GM12878 (cell line): ENCODE data around the gene RASGRF1. TPM values are rescaled to one million over a fixed set of nuclear protein-coding genes. Genes with fewer than 3 reads are reported as not detected.

Experiments
- ATAC-seq: fragments of 200-7000 bp; cut with Tn5 transposase; 3 replicates; pipeline ENCODE4 v1.9.1; 2020; ENCODE audit warnings: mild to moderate bottlenecking, moderate library complexity
- BruUV-seq: library from RNA; stranded (reverse); fragments of 400-500 nt; replicated peaks from 2 replicates; lab custom pipeline; 2021; lab: Mats Ljungman, UMichigan
- CTCF ChIA-PET: fragments of 300-600 bp; sonication (Branson Sonifier 250); formaldehyde crosslinking; extraction: SDS; loops from one replicate; lab custom pipeline; 2021; ENCODE audit warnings: inconsistent platforms; lab: Yijun Ruan, JAX
- POLR2A ChIA-PET: fragments of 350-600 bp; formaldehyde crosslinking; extraction: SDS; loops from one replicate; lab custom pipeline; 2021; ENCODE audit warnings: inconsistent platforms; lab: Charles Lee
- RAD21 ChIA-PET: fragments of 300-600 bp; sonication (Branson Sonifier 250); formaldehyde crosslinking; loops from one replicate; lab custom pipeline; 2023; ENCODE audit warnings: antibody characterized with exemption; ENCODE audit not compliant: unreplicated experiment; lab: Charles Lee
- SMC1A ChIA-PET: fragments of 300-600 bp; sonication (Branson Sonifier 250); formaldehyde crosslinking; loops from one replicate; lab custom pipeline; 2023; ENCODE audit not compliant: unreplicated experiment, uncharacterized antibody; lab: Charles Lee
- DNase-seq: peaks from one replicate; pipeline ENCODE4 v3.0.0-alpha.2; 2011; ENCODE audit warnings: low read depth, low spot score
- FAIRE-seq: peaks from 3 replicates; lab custom pipeline; 2011; peaks lifted over from hg19 to GRCh38; lab: Jason Lieb, UNC
- H2AFZ ChIP-seq: 2 replicates; pipeline ENCODE4 v1.6.0; 2011; ENCODE audit warnings: low read depth, low read length, control low read depth; ENCODE audit not compliant: control insufficient read depth
- H3K27ac ChIP-seq: 2 replicates; pipeline ENCODE4 v1.5.1; 2011; ENCODE audit warnings: control low read depth; ENCODE audit not compliant: control insufficient read depth, insufficient read depth
- H3K27me3 ChIP-seq, 2 experiments: replicated peaks in 1 of 2; 2 replicates each; pipeline versions ENCODE4 v1.6.0 to v1.6.1; 2011; ENCODE audit warnings: low read length in 1 of 2; ENCODE audit not compliant: control insufficient read depth in 2 of 2, insufficient read depth in 2 of 2
- H3K36me3 ChIP-seq, 2 experiments: 2 replicates each; pipeline ENCODE4 v1.5.1; 2011; ENCODE audit warnings: low read length in 1 of 2; ENCODE audit not compliant: control insufficient read depth in 2 of 2, insufficient read depth in 2 of 2
- H3K4me1 ChIP-seq: 2 replicates; pipeline ENCODE4 v1.6.1; 2011; ENCODE audit warnings: mild to moderate bottlenecking, low read length, moderate library complexity, mixed read lengths; ENCODE audit not compliant: control insufficient read depth, insufficient read depth
- H3K4me2 ChIP-seq: 2 replicates; pipeline ENCODE4 v1.6.0; 2011; ENCODE audit warnings: control low read depth; ENCODE audit not compliant: control insufficient read depth, insufficient read depth
- H3K4me3 ChIP-seq: fragments of 200-600 bp; sonication (generic); 2 replicates; pipeline ENCODE4 v1.5.1; 2016
- H3K79me2 ChIP-seq: 2 replicates; pipeline ENCODE4 v1.6.0; 2011; ENCODE audit warnings: low read length; ENCODE audit not compliant: control insufficient read depth, insufficient read depth
- H3K9ac ChIP-seq: 2 replicates; pipeline ENCODE4 v1.8.0; 2011; ENCODE audit warnings: low read length, control low read depth, mixed read lengths; ENCODE audit not compliant: control insufficient read depth, insufficient read depth
- H3K9me3 ChIP-seq: replicated peaks from 3 replicates; pipeline ENCODE4 v1.5.1; 2011; ENCODE audit warnings: mild to moderate bottlenecking, low read length; ENCODE audit not compliant: control insufficient read depth, insufficient read depth
- H4K20me1 ChIP-seq: 2 replicates; pipeline ENCODE4 v1.6.0; 2011; ENCODE audit not compliant: control insufficient read depth, insufficient read depth
- BACH1 ChIP-seq: fragments of 450-650 bp; IDR thresholded peaks from 2 replicates; pipeline ENCODE4 v1.6.1; 2017; ENCODE audit warnings: mild to moderate bottlenecking, borderline replicate concordance
- DPF2 ChIP-seq: fragments of 450-650 bp; IDR thresholded peaks from 2 replicates; pipeline ENCODE4 v1.6.1; 2017; ENCODE audit warnings: mild to moderate bottlenecking
- FOXK2 ChIP-seq: fragments of 450-650 bp; IDR thresholded peaks from 2 replicates; pipeline ENCODE4 v1.6.1; 2017; ENCODE audit warnings: mild to moderate bottlenecking, moderate library complexity
- HDAC2 ChIP-seq: fragments of 200-600 bp; sonication (generic); IDR thresholded peaks from 2 replicates; pipeline ENCODE4 v1.6.1; 2017
- HSF1 ChIP-seq: fragments of 150-350 bp; IDR thresholded peaks from 2 replicates; pipeline ENCODE4 v1.6.1; 2014; ENCODE audit warnings: mild to moderate bottlenecking, low read depth, low read length
- MEF2A ChIP-seq: IDR thresholded peaks from 2 replicates; pipeline ENCODE4 v1.6.1; 2011; ENCODE audit warnings: low read depth, mild to moderate bottlenecking, low read length, moderate library complexity; ENCODE audit not compliant: insufficient read depth
- NFIC ChIP-seq: IDR thresholded peaks from 2 replicates; pipeline ENCODE4 v1.6.1; 2012; ENCODE audit warnings: low read depth, mild to moderate bottlenecking, inconsistent platforms, low read length, moderate library complexity
- NFYB ChIP-seq: IDR thresholded peaks from 2 replicates; pipeline ENCODE4 v1.6.1; 2011; ENCODE audit warnings: low read depth, mild to moderate bottlenecking, low read length, improper control_type of control experiment, moderate library complexity; ENCODE audit not compliant: insufficient read depth
- PKNOX1 ChIP-seq: fragments of 450-650 bp; IDR thresholded peaks from 2 replicates; pipeline ENCODE4 v1.6.1; 2016; ENCODE audit warnings: mild to moderate bottlenecking
- POLR2AphosphoS5 ChIP-seq: IDR thresholded peaks from 2 replicates; pipeline ENCODE4 v1.6.1; 2011; ENCODE audit warnings: mild to moderate bottlenecking, low read length, inconsistent platforms
- RCOR1 ChIP-seq: conservative IDR thresholded peaks from 2 replicates; pipeline ENCODE4 v1.6.1; 2012; ENCODE audit warnings: low read depth, low read length, improper control_type of control experiment
- RELA ChIP-seq: fragments of 450-650 bp; IDR thresholded peaks from 2 replicates; pipeline ENCODE4 v1.8.0; 2014; ENCODE audit warnings: borderline replicate concordance; ENCODE audit not compliant: partially characterized antibody
- RUNX3 ChIP-seq: IDR thresholded peaks from 2 replicates; pipeline ENCODE4 v1.6.1; 2012; ENCODE audit warnings: low read length, inconsistent platforms
- SPI1 ChIP-seq: IDR thresholded peaks from 2 replicates; pipeline ENCODE4 v1.6.1; 2011; ENCODE audit warnings: low read depth, mild to moderate bottlenecking, low read length, moderate library complexity, borderline replicate concordance; ENCODE audit not compliant: insufficient read depth
- SREBF2 ChIP-seq: IDR thresholded peaks from 2 replicates; pipeline ENCODE4 v1.6.1; 2012; ENCODE audit warnings: mild to moderate bottlenecking, low read length
- STAT3 ChIP-seq: IDR thresholded peaks from 2 replicates; pipeline ENCODE4 v1.6.1; 2011; ENCODE audit warnings: low read depth, low read length, improper control_type of control experiment
- SUPT20H ChIP-seq: IDR thresholded peaks from 2 replicates; pipeline ENCODE4 v1.6.1; 2011; ENCODE audit warnings: low read depth, mild to moderate bottlenecking, low read length, moderate library complexity, borderline replicate concordance; ENCODE audit not compliant: control insufficient read depth
- SUZ12 ChIP-seq: fragments of 200-600 bp; sonication (generic); IDR thresholded peaks from one replicate; pipeline ENCODE4 v1.6.1; 2018; ENCODE audit warnings: antibody characterized with exemption, mild to moderate bottlenecking; ENCODE audit not compliant: unreplicated experiment
- TAF1 ChIP-seq: IDR thresholded peaks from 2 replicates; pipeline ENCODE4 v1.6.1; 2011; ENCODE audit warnings: mild to moderate bottlenecking, low read depth, low read length, borderline replicate concordance
- TBL1XR1 ChIP-seq: IDR thresholded peaks from 2 replicates; pipeline ENCODE4 v1.6.1; 2012; ENCODE audit warnings: low read depth, low read length, improper control_type of control experiment
- YY1 ChIP-seq: IDR thresholded peaks from 2 replicates; pipeline ENCODE4 v1.6.1; 2011; ENCODE audit warnings: low read depth, mild to moderate bottlenecking, low read length
- ZNF24 ChIP-seq: fragments of 450-650 bp; IDR thresholded peaks from 2 replicates; pipeline ENCODE4 v1.6.1; 2017; ENCODE audit warnings: antibody characterized with exemption, mild to moderate bottlenecking
- ZZZ3 ChIP-seq: IDR thresholded peaks from 2 replicates; pipeline ENCODE4 v1.6.1; 2011; ENCODE audit warnings: low read depth; ENCODE audit not compliant: control insufficient read depth, insufficient read length
- WGBS: methylation state at CpG from one replicate; pipeline ENCODE4 v1.1.6; 2016; ENCODE audit warnings: low lambda C conversion rate; ENCODE audit not compliant: insufficient replicate concordance, insufficient coverage; ENCODE audit errors: missing lambda C conversion rate; 5-methylcytosine and 5-hydroxymethylcytosine counted together
- in situ Hi-C: fragments of 300-500 bp; cut with MboI; formaldehyde crosslinking; loops from 9 replicates; pipeline ENCODE4 v1.14.3; 2018; ENCODE audit warnings: mixed read lengths
- intact Hi-C: fragments of 100-400 bp; cut with micrococcal nuclease; formaldehyde crosslinking; loops from one replicate; pipeline ENCODE4 v1.14.2; 2022; ENCODE audit not compliant: unreplicated experiment
- polyA plus RNA-seq, 11 experiments: library from polyadenylated mRNA; depleted of rRNA in 4 of 11; unstranded in 6 of 11; stranded (reverse) in 5 of 11; fragments of >200 nt; fragmentation: Nextera tagmentation in 4 of 11; fragmentation: Illumina TruSeq in 1 of 11; extraction: Ambion mirVana in 4 of 11; extraction: Trizol in 1 of 11; gene quantifications; 1 replicate in 1 of 11; 2 replicates in 10 of 11; pipeline versions ENCODE4 v1.2.1 to v1.2.3, GENCODE V29; 2011 to 2016; ENCODE audit warnings: inconsistent platforms in 2 of 11, missing spikeins in 2 of 11, low read depth in 1 of 11
- total RNA-seq, 4 experiments: library from RNA; depleted of rRNA in 3 of 4; stranded (reverse); fragments of >200 nt in 3 of 4; fragmentation: Illumina TruSeq in 1 of 4; extraction: Trizol in 1 of 4; gene quantifications; 2 replicates each; pipeline versions ENCODE4 v1.2.1 to v1.2.3, GENCODE V29; 2013 to 2021

Gene RASGRF1
- total and polyA plus RNA-seq, 10 of the 15 experiments (the other 5 are each of a cell fraction or from before 2014, with no cell fraction given), result 0.20 to 1.9 (median 0.86) TPM

GRCh38 chr15:79006071-79006470 lies 84.5 kb downstream of the RASGRF1 start (continued):
- no peak for TF ChIP-seq TBL1XR1
- no peak for TF ChIP-seq RELA

GRCh38 chr15:79004336-79004735 lies 86.2 kb downstream of the RASGRF1 start:
- CTCF ChIA-PET, result interaction anchor here (0.8 to 5.6 kb wide), 12 partner anchors 15 to 180 kb away, joined by 3 to 105 read pairs (median 6); no protein-coding TSS in a partner anchor
- Histone ChIP-seq H3K4me2 (peak overlapping the region; percentile 92), H2AFZ (peak overlapping the region; percentile 58), H3K27ac (peak overlapping the region; percentile 93), H3K4me1 (peaks cover 39% of the 10 kb centered on the region), H3K27me3 (no peaks in the 10 kb centered on the region), H3K36me3 (no peaks in the 10 kb centered on the region), H3K9ac (peak overlapping the region; percentile 18; the same call in 1 of the 2 replicates), H3K79me2 (peaks cover 1% of the 10 kb centered on the region), H4K20me1 (no peaks in the 10 kb centered on the region), H3K4me3 (peak overlapping the region; percentile 39; the same call in 1 of the 2 replicates), H3K9me3 (no peaks in the 10 kb centered on the region; the same call in 2 of the 3 replicates)
- RAD21 ChIA-PET, result interaction anchor here (0.9 to 5.0 kb wide), 9 partner anchors 15 to 180 kb away, joined by 3 to 75 read pairs (median 5); partner anchors contain the start of genes CTSH and MORF4L1
- DNase-seq, result peak; percentile 86
- WGBS, result 2% methylated on average over 6 of the region's 6 CpGs
- peak; percentile 87 for ATAC-seq
- POLR2A ChIA-PET, result interaction anchor here (0.5 to 3.8 kb wide), 10 partner anchors 9 to 131 kb away, joined by 3 to 27 read pairs (median 4); partner anchors contain the start of gene CTSH
- BruUV-seq, result no TSS peak
- peak; percentile 90 for FAIRE-seq
- SMC1A ChIA-PET, result interaction anchor here (0.6 to 5.5 kb wide), 12 partner anchors 14 to 163 kb away, joined by 3 to 86 read pairs (median 4); partner anchors contain the start of gene CTSH
- in situ Hi-C loops (no loop called here), intact Hi-C loops (loop anchor here (1.0 to 2.0 kb wide), 2 partner anchors 26 to 59 kb away; partner anchors contain the start of gene CTSH)
- TF ChIP-seq HSF1 (no peak), RCOR1 (0 out of 2 replicates have a peak, but pooled peaks have one; percentile 54), SUZ12 (no peak), YY1 (peak; percentile 46; the same call in 1 of the 2 replicates), NFIC (peak; percentile 95), SUPT20H (no peak), HDAC2 (no peak), PKNOX1 (no peak), RUNX3 (peak; percentile 93), ZZZ3 (no peak), SREBF2 (no peak), POLR2AphosphoS5 (0 out of 2 replicates have a peak, but pooled peaks have one; percentile 29), BACH1 (peak; percentile 69; the same call in 1 of the 2 replicates), ZNF24 (no peak), MEF2A (peak; percentile 74), DPF2 (peak; percentile 98), NFYB (no peak), FOXK2 (no peak), STAT3 (no peak), TAF1 (no peak), SPI1 (peak; percentile 85)
